Karpas-422 (cell line): ENCODE measurements around the gene MANEA. TPM values are rescaled to one million over a fixed set of nuclear protein-coding genes. Genes with fewer than 3 reads are reported as not detected.

Source experiments
- DNase-seq: peaks from one replicate; pipeline ENCODE4 v3.0.0-alpha.2; 2015
- H2AFZ ChIP-seq: fragments of 200-600 bp; sonication (generic); 2 replicates; pipeline ENCODE4 v1.6.1; 2014; ENCODE audit warnings: antibody characterized with exemption, low read length, mixed read lengths
- H3K27ac ChIP-seq: fragments of 200-600 bp; sonication (generic); 2 replicates; pipeline ENCODE4 v1.5.1; 2014; ENCODE audit warnings: mild to moderate bottlenecking, low read length, moderate library complexity
- H3K27me3 ChIP-seq: fragments of 200-600 bp; sonication (generic); 2 replicates; pipeline ENCODE4 v1.6.1; 2014; ENCODE audit warnings: low read length, mixed read lengths
- H3K36me3 ChIP-seq: fragments of 200-600 bp; sonication (generic); 2 replicates; pipeline ENCODE4 v1.6.1; 2014; ENCODE audit warnings: low read length, mixed read lengths; ENCODE audit not compliant: insufficient read depth
- H3K4me1 ChIP-seq: fragments of 200-600 bp; sonication (generic); 2 replicates; pipeline ENCODE4 v1.6.1; 2014; ENCODE audit warnings: mild to moderate bottlenecking, low read length, mixed read lengths
- H3K4me2 ChIP-seq: fragments of 200-600 bp; sonication (generic); 2 replicates; pipeline ENCODE4 v1.6.1; 2014; ENCODE audit warnings: low read length, low read depth, mild to moderate bottlenecking; ENCODE audit not compliant: poor library complexity, severe bottlenecking
- H3K4me3 ChIP-seq: fragments of 200-600 bp; sonication (generic); 2 replicates; pipeline ENCODE4 v1.5.1; 2014; ENCODE audit warnings: mild to moderate bottlenecking, antibody characterized with exemption, low read length, mixed read lengths
- H3K79me2 ChIP-seq: fragments of 200-600 bp; sonication (generic); 2 replicates; pipeline ENCODE4 v1.6.1; 2014; ENCODE audit warnings: mild to moderate bottlenecking, low read length, mixed read lengths
- H3K9ac ChIP-seq: fragments of 200-600 bp; sonication (generic); 2 replicates; pipeline ENCODE4 v1.6.0; 2014; ENCODE audit warnings: low read length
- H3K9me2 ChIP-seq: fragments of 200-600 bp; sonication (generic), shearing (Covaris generic); replicated peaks from 2 replicates; pipeline ENCODE4 v1.6.0; 2014; ENCODE audit warnings: mild to moderate bottlenecking, low read length, moderate library complexity; ENCODE audit not compliant: insufficient read depth
- H3K9me3 ChIP-seq: fragments of 300-700, 200-600 bp; sonication (generic); 2 replicates; pipeline ENCODE4 v1.6.1; 2014; ENCODE audit warnings: low read length, mixed read lengths
- H4K20me1 ChIP-seq: fragments of 200-600 bp; sonication (generic); 2 replicates; pipeline ENCODE4 v1.6.1; 2014; ENCODE audit warnings: mild to moderate bottlenecking, antibody characterized with exemption, low read length, low read depth; ENCODE audit not compliant: insufficient read depth
- total RNA-seq: library from RNA; depleted of rRNA; stranded (reverse); fragments of >200 nt; shearing (Covaris generic); gene quantifications from 2 replicates; pipeline ENCODE4 v1.2.3, GENCODE V29; 2014; ENCODE audit warnings: low replicate concordance; rRNA removed

The MANEA gene, protein sequence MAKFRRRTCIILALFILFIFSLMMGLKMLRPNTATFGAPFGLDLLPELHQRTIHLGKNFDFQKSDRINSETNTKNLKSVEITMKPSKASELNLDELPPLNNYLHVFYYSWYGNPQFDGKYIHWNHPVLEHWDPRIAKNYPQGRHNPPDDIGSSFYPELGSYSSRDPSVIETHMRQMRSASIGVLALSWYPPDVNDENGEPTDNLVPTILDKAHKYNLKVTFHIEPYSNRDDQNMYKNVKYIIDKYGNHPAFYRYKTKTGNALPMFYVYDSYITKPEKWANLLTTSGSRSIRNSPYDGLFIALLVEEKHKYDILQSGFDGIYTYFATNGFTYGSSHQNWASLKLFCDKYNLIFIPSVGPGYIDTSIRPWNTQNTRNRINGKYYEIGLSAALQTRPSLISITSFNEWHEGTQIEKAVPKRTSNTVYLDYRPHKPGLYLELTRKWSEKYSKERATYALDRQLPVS
- total RNA-seq, result 5.2 and 33.4 TPM in 2 replicates

DNA sequence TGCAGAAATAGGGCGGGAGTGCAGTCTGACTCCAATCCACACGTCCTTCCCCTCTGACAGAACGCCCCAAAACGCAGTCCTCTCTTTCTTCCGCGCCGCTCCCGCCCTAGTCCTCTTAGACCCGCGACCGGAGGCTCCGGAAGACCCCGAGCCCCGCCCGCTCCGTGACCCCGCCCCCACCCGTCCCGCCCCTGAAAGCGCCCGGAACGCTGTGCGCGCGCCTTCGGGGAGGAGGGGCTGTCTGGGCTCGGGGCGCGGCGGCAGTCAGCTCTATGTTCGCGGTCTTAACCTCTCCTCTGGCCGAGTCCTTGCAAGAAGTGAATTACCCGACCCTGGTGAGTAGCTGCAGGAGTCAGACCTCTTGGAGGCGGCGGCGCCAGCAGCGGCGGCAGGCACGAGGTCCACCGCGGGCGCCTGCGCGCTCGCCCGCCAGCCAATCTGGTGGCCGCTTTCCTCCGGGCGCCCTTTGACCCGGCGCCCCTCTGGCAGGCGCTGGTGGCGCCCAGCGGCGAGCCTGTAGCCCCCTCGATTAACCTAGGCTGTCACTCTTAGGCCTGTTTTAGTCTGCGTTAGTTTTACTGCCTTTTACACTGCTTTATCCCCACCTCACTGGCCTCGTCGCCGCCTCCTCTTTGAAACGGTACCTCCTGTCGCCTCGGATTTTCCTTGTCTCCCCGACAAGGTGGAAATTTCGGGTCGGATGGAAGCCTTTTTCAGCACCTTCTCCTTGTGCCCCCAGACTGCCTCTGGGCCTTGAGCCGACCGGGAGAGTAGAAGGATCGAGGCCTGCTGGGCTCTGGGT is at the start of gene MANEA:
Gene MANEA, plus strand, starts transcription at position 232 of the 802 bp plus-strand sequence. CDS start 8,905 bp downstream, outside the sequence.
- H2AFZ ChIP-seq, result peak within 1 kb of the TSS; percentile 82
- H3K27ac ChIP-seq, result peak within 1 kb of the TSS; percentile 96
- peak within 1 kb of the TSS; percentile 99 for H3K4me2 ChIP-seq

GRCh38 chr6:95529762-95530161 is 47.6 kb upstream of the MANEA start:
- H3K4me1 ChIP-seq, result no peaks in the 10 kb centered on the region
- H3K79me2 ChIP-seq, result no peaks in the 10 kb centered on the region
- H3K9ac ChIP-seq, result no peak overlapping the region
- no peak overlapping the region for H3K4me3 ChIP-seq
- no peak for DNase-seq
- H3K27me3 ChIP-seq, result no peaks in the 10 kb centered on the region
- no peak overlapping the region for H3K27ac ChIP-seq
- H3K4me2 ChIP-seq, result no peak overlapping the region
- no peaks in the 10 kb centered on the region for H4K20me1 ChIP-seq
- no peaks in the 10 kb centered on the region for H3K36me3 ChIP-seq
- no peak overlapping the region for H2AFZ ChIP-seq
- H3K9me3 ChIP-seq, result no peaks in the 10 kb centered on the region
- no peaks in the 10 kb centered on the region for H3K9me2 ChIP-seq

More for the DNA sequence above, at the start of gene MANEA:
- 0 out of 2 replicates have a peak, but pooled peaks cover 5% of the 10 kb centered on the region for H4K20me1 ChIP-seq
- H3K9me2 ChIP-seq, result no peaks in the 10 kb centered on the region
- peak within 1 kb of the TSS; percentile 93 for H3K9ac ChIP-seq
- H3K79me2 ChIP-seq, result peaks cover 82% of the 10 kb centered on the region
- peaks cover 32% of the 10 kb centered on the region for H3K4me1 ChIP-seq
- peaks cover 10% of the 10 kb centered on the region; the same call in 1 of the 2 replicates for H3K36me3 ChIP-seq
- 0 out of 2 replicates have a peak, but pooled peaks cover 2% of the 10 kb centered on the region for H3K9me3 ChIP-seq
- no peaks in the 10 kb centered on the region for H3K27me3 ChIP-seq
- DNase-seq, result peak; percentile 95
- H3K4me3 ChIP-seq, result peak within 1 kb of the TSS; percentile 98

GRCh38 chr6:95530176-95530819 is 47.0 kb upstream of the MANEA start:
- Histone ChIP-seq H3K9me3 (no peaks in the 10 kb centered on the region), H3K9me2 (no peaks in the 10 kb centered on the region), H3K9ac (no peak overlapping the region), H3K4me2 (no peak overlapping the region), H4K20me1 (no peaks in the 10 kb centered on the region), H2AFZ (no peak overlapping the region), H3K79me2 (no peaks in the 10 kb centered on the region), H3K4me1 (no peaks in the 10 kb centered on the region), H3K27ac (no peak overlapping the region), H3K27me3 (no peaks in the 10 kb centered on the region), H3K4me3 (no peak overlapping the region), H3K36me3 (no peaks in the 10 kb centered on the region)
- no peak for DNase-seq

- Histone ChIP-seq H3K79me2 (no peaks in the 10 kb centered on the region), H3K27me3 (no peaks in the 10 kb centered on the region), H3K27ac (no peak overlapping the region)
These were observed 33.5 kb upstream of the MANEA start for GRCh38 chr6:95543798-95544197.

GRCh38 chr6:95544517-95545225 is 32.7 kb upstream of the MANEA start:
- Histone ChIP-seq H3K9ac (no peak overlapping the region), H3K4me3 (no peak overlapping the region), H4K20me1 (no peaks in the 10 kb centered on the region), H3K27ac (no peak overlapping the region), H3K9me3 (no peaks in the 10 kb centered on the region), H3K4me1 (no peaks in the 10 kb centered on the region), H3K79me2 (no peaks in the 10 kb centered on the region), H3K27me3 (no peaks in the 10 kb centered on the region), H2AFZ (no peak overlapping the region), H3K9me2 (no peaks in the 10 kb centered on the region), H3K36me3 (no peaks in the 10 kb centered on the region), H3K4me2 (no peak overlapping the region)
- DNase-seq, result no peak

More at GRCh38 chr6:95543798-95544197, 33.5 kb upstream of the MANEA start:
- no peak overlapping the region for H3K4me2 ChIP-seq
- no peaks in the 10 kb centered on the region for H3K9me3 ChIP-seq
- H2AFZ ChIP-seq, result no peak overlapping the region
- no peaks in the 10 kb centered on the region for H3K9me2 ChIP-seq
- no peak overlapping the region for H3K4me3 ChIP-seq
- no peak for DNase-seq
- H3K4me1 ChIP-seq, result no peaks in the 10 kb centered on the region
- H3K9ac ChIP-seq, result no peak overlapping the region
- no peaks in the 10 kb centered on the region for H4K20me1 ChIP-seq
- H3K36me3 ChIP-seq, result no peaks in the 10 kb centered on the region

DNA sequence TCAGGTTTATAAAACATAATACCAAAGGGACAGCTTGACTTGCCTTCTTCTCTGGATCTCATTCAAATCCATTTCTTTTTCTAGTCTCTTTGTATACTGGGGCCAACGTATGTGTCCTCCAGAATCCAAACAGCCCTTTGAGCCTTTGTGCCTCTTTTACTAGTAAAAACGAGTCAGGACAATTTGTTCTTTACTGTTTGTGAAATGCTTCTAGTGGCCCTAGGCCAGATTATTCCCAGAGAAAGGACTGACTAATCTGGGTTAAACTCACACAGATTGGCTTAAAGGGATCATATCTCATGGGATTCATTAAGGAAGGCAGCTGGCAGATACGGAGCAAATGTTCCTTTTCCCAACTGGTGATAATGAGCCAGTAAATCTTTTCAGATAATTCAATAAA is 32.1 kb upstream of the MANEA start:
- Histone ChIP-seq H3K9me3 (no peaks in the 10 kb centered on the region), H3K27me3 (no peaks in the 10 kb centered on the region), H3K4me2 (no peak overlapping the region), H3K9ac (no peak overlapping the region), H3K4me3 (no peak overlapping the region), H3K9me2 (no peaks in the 10 kb centered on the region), H4K20me1 (no peaks in the 10 kb centered on the region), H2AFZ (no peak overlapping the region), H3K27ac (no peak overlapping the region), H3K36me3 (no peaks in the 10 kb centered on the region), H3K79me2 (no peaks in the 10 kb centered on the region), H3K4me1 (no peaks in the 10 kb centered on the region)
- no peak for DNase-seq

- no peak for DNase-seq
- Histone ChIP-seq H3K36me3 (no peaks in the 10 kb centered on the region), H3K9ac (no peak overlapping the region), H3K4me3 (no peak overlapping the region), H3K9me3 (no peaks in the 10 kb centered on the region), H2AFZ (no peak overlapping the region), H3K9me2 (no peaks in the 10 kb centered on the region), H3K27ac (no peak overlapping the region), H3K4me2 (no peak overlapping the region), H3K79me2 (no peaks in the 10 kb centered on the region), H3K27me3 (no peaks in the 10 kb centered on the region), H4K20me1 (no peaks in the 10 kb centered on the region), H3K4me1 (no peaks in the 10 kb centered on the region)
These were observed 31.6 kb upstream of the MANEA start for GRCh38 chr6:95545686-95546085.
